GM10266 (cell line): ENCODE measurements around the gene PHRF1.

Source experiments
- DNase-seq: peaks from one replicate; pipeline ENCODE4 v3.0.0; 2012; ENCODE audit errors: extremely low spot score
- TF ChIP-seq, protein P1 (sequence below): IDR thresholded peaks from 2 replicates; pipeline ENCODE4 v1.5.1; 2012; ENCODE audit warnings: mild to moderate bottlenecking, low read depth; ENCODE audit not compliant: control insufficient read depth, insufficient read depth; ENCODE audit errors: missing control alignments

PHRF1 gene

DNA sequence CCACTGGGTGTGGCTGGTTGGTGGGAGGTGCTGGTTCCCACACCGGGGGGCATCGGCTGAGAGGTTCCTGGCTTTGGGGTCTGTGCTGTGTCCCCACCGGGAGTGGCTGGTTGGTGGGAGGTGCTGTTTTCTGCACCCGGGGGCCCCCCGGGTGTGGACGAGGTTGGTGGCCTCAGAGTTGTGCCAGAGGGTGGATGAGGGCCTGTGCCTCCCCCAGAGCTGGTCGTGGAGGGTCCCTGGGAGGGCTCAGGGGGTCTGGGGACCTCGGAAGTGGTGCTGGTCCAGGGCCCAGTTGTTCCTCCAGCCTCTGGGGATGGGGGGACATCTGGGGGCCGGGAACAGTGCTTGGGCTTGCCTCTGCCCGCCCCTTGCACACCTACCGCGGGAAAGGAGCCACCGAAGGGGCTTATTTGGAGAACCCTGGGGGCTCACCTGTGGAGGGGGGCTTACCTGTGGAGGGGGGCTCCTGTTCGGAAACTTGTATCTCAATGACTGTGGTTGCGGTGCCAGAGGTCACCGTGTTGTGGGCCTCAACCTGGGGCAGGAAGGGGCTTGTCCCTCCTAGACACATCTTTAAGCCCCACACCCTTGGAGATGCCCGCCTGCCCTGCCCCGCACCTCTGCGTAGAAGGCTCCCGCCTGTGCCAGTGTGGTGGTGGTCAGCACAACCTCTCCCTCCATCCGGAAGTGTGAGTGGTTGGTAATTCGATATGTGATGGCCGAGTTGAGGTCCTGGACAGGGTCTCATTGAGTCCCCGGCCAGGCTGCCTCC, 42.8 kb downstream of the PHRF1 start:
- no peak for DNase-seq
- TF ChIP-seq, protein P1, sequence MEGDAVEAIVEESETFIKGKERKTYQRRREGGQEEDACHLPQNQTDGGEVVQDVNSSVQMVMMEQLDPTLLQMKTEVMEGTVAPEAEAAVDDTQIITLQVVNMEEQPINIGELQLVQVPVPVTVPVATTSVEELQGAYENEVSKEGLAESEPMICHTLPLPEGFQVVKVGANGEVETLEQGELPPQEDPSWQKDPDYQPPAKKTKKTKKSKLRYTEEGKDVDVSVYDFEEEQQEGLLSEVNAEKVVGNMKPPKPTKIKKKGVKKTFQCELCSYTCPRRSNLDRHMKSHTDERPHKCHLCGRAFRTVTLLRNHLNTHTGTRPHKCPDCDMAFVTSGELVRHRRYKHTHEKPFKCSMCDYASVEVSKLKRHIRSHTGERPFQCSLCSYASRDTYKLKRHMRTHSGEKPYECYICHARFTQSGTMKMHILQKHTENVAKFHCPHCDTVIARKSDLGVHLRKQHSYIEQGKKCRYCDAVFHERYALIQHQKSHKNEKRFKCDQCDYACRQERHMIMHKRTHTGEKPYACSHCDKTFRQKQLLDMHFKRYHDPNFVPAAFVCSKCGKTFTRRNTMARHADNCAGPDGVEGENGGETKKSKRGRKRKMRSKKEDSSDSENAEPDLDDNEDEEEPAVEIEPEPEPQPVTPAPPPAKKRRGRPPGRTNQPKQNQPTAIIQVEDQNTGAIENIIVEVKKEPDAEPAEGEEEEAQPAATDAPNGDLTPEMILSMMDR = no peak

DNA sequence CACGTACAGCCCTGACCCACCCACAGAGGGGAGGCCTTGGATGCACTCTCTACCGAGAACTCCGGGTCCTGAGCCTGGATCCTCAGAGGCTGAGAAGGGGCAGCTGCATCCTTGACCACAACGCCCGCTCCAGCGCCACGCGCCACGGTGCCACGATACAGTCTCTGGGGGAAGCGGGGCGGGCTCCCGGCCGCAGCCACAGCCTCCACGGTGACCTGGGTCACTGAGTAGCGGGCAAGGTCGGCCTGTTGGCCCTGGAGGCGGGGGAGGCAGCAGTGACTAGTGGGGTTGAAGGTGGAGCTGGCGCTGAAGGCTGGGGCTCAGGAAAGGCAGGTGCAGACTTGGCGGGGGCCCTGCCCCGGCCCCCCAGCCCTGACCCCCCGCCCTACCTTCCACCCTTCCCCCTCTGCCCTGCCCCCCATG, 43.4 kb downstream of the PHRF1 start:
- no peak for DNase-seq
- TF ChIP-seq, protein P1 = no peak

DNA sequence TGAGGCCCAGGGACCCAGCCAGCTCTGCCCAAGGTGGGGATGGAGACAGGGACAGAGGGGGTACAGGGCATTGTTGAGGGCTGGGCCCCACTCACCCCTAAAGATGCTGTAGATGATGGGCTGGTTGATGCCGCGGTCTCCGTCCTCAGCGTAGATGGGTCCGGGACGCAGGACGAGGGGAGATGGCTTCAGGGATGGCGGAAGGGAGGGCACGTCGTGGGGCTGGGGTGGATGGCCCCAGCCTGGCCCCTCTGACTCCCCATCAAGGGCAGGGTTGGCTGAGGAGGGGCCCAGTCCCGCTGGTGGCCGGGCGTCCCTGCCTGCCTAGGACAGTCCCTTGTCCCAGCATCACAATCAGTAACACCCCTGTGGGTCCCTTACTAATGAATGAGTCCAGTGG, 43.9 kb downstream of the PHRF1 start:
- TF ChIP-seq, protein P1 = no peak

DNA sequence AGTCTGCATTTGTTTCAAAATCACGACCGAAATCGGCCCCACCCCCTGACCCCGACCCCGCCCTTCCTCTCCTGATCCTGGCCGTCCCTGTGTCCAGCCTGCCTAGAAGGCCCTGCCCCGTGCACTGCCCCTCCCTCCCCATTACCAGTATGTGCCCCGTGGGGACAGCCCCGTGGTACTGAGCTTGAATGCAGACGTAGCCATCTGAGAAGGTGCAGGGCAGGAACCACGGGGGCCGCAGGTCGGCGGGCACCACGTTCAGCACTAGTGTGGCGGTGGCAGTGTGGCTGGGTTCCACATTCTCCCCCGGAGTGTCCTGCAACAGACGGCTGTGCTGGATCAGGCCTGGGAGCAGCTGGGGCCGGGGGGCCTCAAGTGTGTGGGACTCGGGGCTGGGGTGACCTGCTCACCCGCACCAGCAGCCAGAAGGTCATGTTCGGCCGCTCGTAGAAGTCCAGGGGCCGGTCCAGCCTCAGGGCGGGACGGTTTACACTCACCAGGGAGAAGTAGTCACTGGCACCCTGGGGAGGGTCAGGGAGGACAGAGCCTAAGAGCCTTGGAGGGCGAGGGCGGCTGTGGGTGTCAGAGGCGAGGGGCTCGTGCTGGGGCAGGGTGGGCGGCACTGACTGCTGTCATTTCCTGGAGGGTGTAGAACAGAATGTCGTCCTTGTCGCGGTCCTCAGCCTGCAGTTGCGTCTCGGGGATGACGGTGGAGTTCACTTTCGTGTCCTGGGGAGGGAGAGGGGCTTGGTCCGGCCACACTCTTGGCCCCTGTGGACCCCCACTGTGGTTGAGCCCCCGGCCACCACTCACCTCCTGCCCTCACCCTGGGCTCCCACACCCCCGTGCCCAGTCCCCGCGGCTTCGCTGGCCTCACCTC, 44.9 kb downstream of the PHRF1 start:
- no peak for DNase-seq
- TF ChIP-seq, protein P1 = no peak

More for the DNA sequence above, 43.9 kb downstream of the PHRF1 start:
- no peak for DNase-seq

DNA sequence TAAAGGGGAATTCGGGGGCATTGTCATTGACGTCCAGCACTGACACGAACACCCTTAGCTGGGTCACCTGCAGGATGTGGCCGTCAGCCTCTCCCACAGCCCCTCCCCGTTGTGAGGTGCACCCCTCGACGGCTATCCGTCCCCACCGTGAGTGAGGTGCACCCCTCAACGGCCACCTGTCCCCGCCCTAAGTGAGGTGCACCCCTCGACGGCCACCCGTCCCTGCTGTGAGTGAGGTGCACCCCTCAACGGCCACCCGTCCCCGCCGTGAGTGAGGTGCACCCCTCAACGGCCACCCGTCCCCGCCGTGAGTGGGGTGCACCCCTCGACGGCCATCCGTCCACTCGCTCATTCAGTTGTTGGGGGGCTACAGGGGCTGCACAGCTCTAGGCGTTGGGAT, 45.6 kb downstream of the PHRF1 start:
- TF ChIP-seq, protein P1 = no peak
- DNase-seq = no peak

DNA sequence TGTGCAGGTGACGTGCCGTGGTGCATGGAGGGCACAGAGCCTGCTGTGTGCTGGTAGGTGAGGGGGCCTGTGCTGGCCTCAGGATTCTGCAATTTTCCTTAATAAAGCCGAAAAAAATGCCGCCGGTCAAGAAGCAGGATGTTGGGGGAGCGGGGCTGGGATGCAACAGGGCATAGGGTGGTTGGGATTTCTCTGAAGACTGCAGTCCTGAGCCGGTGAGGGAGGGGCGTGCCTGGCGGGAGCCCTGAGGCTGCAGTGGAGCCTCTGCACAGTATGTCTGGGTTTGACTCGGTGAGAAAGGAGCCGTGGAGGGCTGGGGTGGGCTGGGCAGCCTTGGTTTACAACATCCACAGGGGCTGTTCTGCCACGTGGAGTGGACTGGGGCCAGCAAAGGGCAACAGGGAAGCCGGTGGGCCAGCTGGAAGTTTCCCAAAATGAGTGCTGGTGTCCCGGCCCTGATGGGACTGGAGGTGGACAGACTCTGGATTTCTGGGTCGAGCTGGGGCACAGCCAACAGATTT, 47.1 kb downstream of the PHRF1 start:
- DNase-seq = no peak
- TF ChIP-seq, protein P1 = no peak
